SK-N-MC (cell line): ENCODE results near the gene MGMT.

Experiments
- DNase-seq: peaks from one replicate; pipeline ENCODE4 v3.0.0-alpha.2; 2011; ENCODE audit warnings: low read depth, low spot score
- H3K27ac ChIP-seq: fragments of 200-600 bp; sonication (generic); 2 replicates; pipeline ENCODE4 v1.5.1; 2016; ENCODE audit warnings: mixed run types
- H3K36me3 ChIP-seq: fragments of 200-600 bp; sonication (generic); 2 replicates; pipeline ENCODE4 v1.6.1; 2017; ENCODE audit warnings: antibody characterized with exemption, low read length, mixed read lengths; ENCODE audit not compliant: insufficient read depth
- H3K4me3 ChIP-seq: fragments of 200-600 bp; sonication (generic); 2 replicates; pipeline ENCODE4 v1.5.1; 2016
- H3K9ac ChIP-seq: fragments of 200-600 bp; sonication (generic); 2 replicates; pipeline ENCODE4 v1.8.0; 2017; ENCODE audit warnings: mixed run types, mixed read lengths; ENCODE audit not compliant: insufficient read length
- H3K9me3 ChIP-seq: fragments of 200-600 bp; sonication (generic); 2 replicates; pipeline ENCODE4 v1.6.1; 2017; ENCODE audit warnings: low read depth, mild to moderate bottlenecking, antibody characterized with exemption, low read length, moderate library complexity, mixed read lengths
- EZH2 ChIP-seq: fragments of 200-600 bp; sonication (generic); IDR thresholded peaks from one replicate; pipeline ENCODE4 v1.6.1; 2017; ENCODE audit warnings: antibody characterized with exemption
- FOXP2 ChIP-seq: optimal IDR thresholded peaks from 2 replicates; pipeline ENCODE3; 2011; ENCODE audit warnings: mild to moderate bottlenecking, moderate library complexity; ENCODE audit not compliant: insufficient read depth; ENCODE audit errors: extremely low read length, control extremely low read depth
- POLR2AphosphoS5 ChIP-seq: IDR thresholded peaks from 2 replicates; pipeline ENCODE4 v1.6.1; 2012; ENCODE audit warnings: mild to moderate bottlenecking, low read depth, low read length, borderline replicate concordance

The MGMT gene

GRCh38 chr10:129657297-129658017 is 190.4 kb downstream of the MGMT start:
- TF ChIP-seq EZH2 (no peak), FOXP2 (no peak), POLR2AphosphoS5 (no peak)
- Histone ChIP-seq H3K27ac (no peak overlapping the region), H3K9ac (no peak overlapping the region), H3K4me3 (no peak overlapping the region), H3K9me3 (no peaks in the 10 kb centered on the region), H3K36me3 (no peaks in the 10 kb centered on the region)
- DNase-seq: no peak

GRCh38 chr10:129658376-129659072 is 191.5 kb downstream of the MGMT start:
- Histone ChIP-seq H3K36me3 (no peaks in the 10 kb centered on the region), H3K9me3 (no peaks in the 10 kb centered on the region), H3K27ac (no peak overlapping the region), H3K4me3 (no peak overlapping the region), H3K9ac (no peak overlapping the region)
- no peak for TF ChIP-seq POLR2AphosphoS5
- TF ChIP-seq FOXP2: no peak
- no peak for TF ChIP-seq EZH2
- DNase-seq: no peak

GRCh38 chr10:129659508-129660268 is 192.6 kb downstream of the MGMT start:
- H3K4me3 ChIP-seq: 0 out of 2 replicates have a peak overlapping the region, but pooled peaks have one; percentile 22
- H3K9me3 ChIP-seq: no peaks in the 10 kb centered on the region
- H3K36me3 ChIP-seq: no peaks in the 10 kb centered on the region
- no peak overlapping the region for H3K9ac ChIP-seq
- DNase-seq: peak; percentile 8
- peak; percentile 14; the same call in 1 of the 2 replicates for TF ChIP-seq POLR2AphosphoS5
- no peak for TF ChIP-seq FOXP2
- no peak overlapping the region for H3K27ac ChIP-seq

GRCh38 chr10:129660569-129660968 is 193.5 kb downstream of the MGMT start:
- Histone ChIP-seq H3K4me3 (no peak overlapping the region), H3K9me3 (no peaks in the 10 kb centered on the region), H3K9ac (no peak overlapping the region), H3K27ac (no peak overlapping the region), H3K36me3 (no peaks in the 10 kb centered on the region)
- DNase-seq: no peak
- TF ChIP-seq POLR2AphosphoS5 (no peak), FOXP2 (no peak), EZH2 (no peak)

- H3K27ac ChIP-seq: no peak overlapping the region
- H3K9ac ChIP-seq: no peak overlapping the region
- no peak for DNase-seq
- H3K9me3 ChIP-seq: no peaks in the 10 kb centered on the region
- H3K36me3 ChIP-seq: no peaks in the 10 kb centered on the region
- H3K4me3 ChIP-seq: no peak overlapping the region
- TF ChIP-seq FOXP2 (no peak), POLR2AphosphoS5 (no peak), EZH2 (no peak)
Observed at GRCh38 chr10:129662426-129662825, 195.4 kb downstream of the MGMT start.

- TF ChIP-seq EZH2: no peak
- no peak for TF ChIP-seq FOXP2
- no peak for TF ChIP-seq POLR2AphosphoS5
- H3K9ac ChIP-seq: no peak overlapping the region
- H3K9me3 ChIP-seq: no peaks in the 10 kb centered on the region
- no peaks in the 10 kb centered on the region for H3K36me3 ChIP-seq
- DNase-seq: no peak
- H3K27ac ChIP-seq: no peak overlapping the region
- no peak overlapping the region for H3K4me3 ChIP-seq
Observed at GRCh38 chr10:129670124-129670523, 203.1 kb downstream of the MGMT start.

GRCh38 chr10:129673292-129673691 is 206.3 kb downstream of the MGMT start:
- no peak overlapping the region for H3K27ac ChIP-seq
- DNase-seq: no peak
- no peaks in the 10 kb centered on the region for H3K36me3 ChIP-seq
- TF ChIP-seq POLR2AphosphoS5: no peak
- no peak for TF ChIP-seq EZH2
- no peak for TF ChIP-seq FOXP2
- no peaks in the 10 kb centered on the region for H3K9me3 ChIP-seq
- H3K4me3 ChIP-seq: no peak overlapping the region
- no peak overlapping the region for H3K9ac ChIP-seq

- no peak overlapping the region for H3K4me3 ChIP-seq
- H3K9ac ChIP-seq: no peak overlapping the region
- H3K9me3 ChIP-seq: no peaks in the 10 kb centered on the region
- no peak overlapping the region for H3K27ac ChIP-seq
- no peaks in the 10 kb centered on the region for H3K36me3 ChIP-seq
- TF ChIP-seq EZH2: no peak
- TF ChIP-seq POLR2AphosphoS5: no peak
- no peak for TF ChIP-seq FOXP2
- DNase-seq: no peak
Observed at GRCh38 chr10:129675027-129675769, 208.2 kb downstream of the MGMT start.
